ENCODE measurements around the gene BACE2. TPM values are rescaled to one million over a fixed set of nuclear protein-coding genes. Genes with fewer than 3 reads are reported as not detected.

The BACE2 gene
- total and polyA plus RNA-seq, 2 of the 4 experiments (the other 2 are of a cell fraction), result 17.0 to 35.5 TPM

GRCh38 chr21:41160036-41160435 is 7.9 kb upstream of the BACE2 start:
- H3K4me3 ChIP-seq (ENCODE audit: insufficient read depth, low read depth, low read length), result no peak overlapping the region
- WGBS, 2 experiments (ENCODE audit: extremely low coverage in 2 of 2, insufficient read length in 1 of 2), result no CpG with 5 or more reads among the region's 5 CpGs
- H3K4ac ChIP-seq (ENCODE audit: low read depth, low read length), result no peak overlapping the region
- H3K9ac ChIP-seq (ENCODE audit: low read depth, low read length), result no peak overlapping the region
- ChIA-PET CTCF (no interaction called here), POLR2A (ENCODE audit: unreplicated experiment) (no interaction called here)
- ATAC-seq (ENCODE audit: low read depth), result no peak
- H3K14ac ChIP-seq (replicated peaks; ENCODE audit: low read depth, low read length), result no peak overlapping the region
- no peak overlapping the region for H2BK120ac ChIP-seq (ENCODE audit: low read depth, low read length)
- H3K4me1 ChIP-seq (ENCODE audit: control insufficient read depth, insufficient read depth, low read length), result no peaks in the 10 kb centered on the region
- H3K23ac ChIP-seq (ENCODE audit: low read depth, low read length), result no peak overlapping the region
- no peak overlapping the region for H4K8ac ChIP-seq (ENCODE audit: low read depth in 2 of 2, low read length in 2 of 2)
- BruUV-seq (replicated peaks), result no TSS peak
- no peak overlapping the region for H2BK15ac ChIP-seq (ENCODE audit: low read depth, low read length)
- in situ Hi-C loops (cut with MboI; ENCODE audit: low sequenced_read_pairs) (loop anchor here (25.0 kb wide), 1 partner anchor 377 kb away; no protein-coding TSS in a partner anchor), dilution Hi-C loops (cut with HindIII; ENCODE audit: low sequenced_read_pairs, unreplicated experiment) (no loop called here), intact Hi-C loops (cut with micrococcal nuclease) (no loop called here)
- no peak overlapping the region for H3K4me2 ChIP-seq (ENCODE audit: low read depth, low read length)
- H4K5ac ChIP-seq (ENCODE audit: low read depth, low read length), result no peak overlapping the region
- no peaks in the 10 kb centered on the region for H3K36me3 ChIP-seq (ENCODE audit: control insufficient read depth, insufficient read depth, low read length)
- H4K20me1 ChIP-seq (ENCODE audit: insufficient read depth, low read length), result no peaks in the 10 kb centered on the region
- TF ChIP-seq RFX5 (IDR thresholded peaks at IDR 0.05; ENCODE audit: low read depth, low read length), result no peak
- TF ChIP-seq MAFK (IDR thresholded peaks at IDR 0.05; ENCODE audit: low read depth, low read length), result no peak
- TF ChIP-seq USF2 (IDR thresholded peaks at IDR 0.05; ENCODE audit: low read depth, low read length), result no peak
- no peak for TF ChIP-seq FOS (IDR thresholded peaks at IDR 0.05; ENCODE audit: low read depth, low read length)
- no peak for TF ChIP-seq ELK1 (IDR thresholded peaks at IDR 0.05; ENCODE audit: borderline replicate concordance, low read depth, low read length)
- no peak for TF ChIP-seq RCOR1 (IDR thresholded peaks at IDR 0.05; ENCODE audit: insufficient replicate concordance, low read length)
- no peak for TF ChIP-seq MXI1 (IDR thresholded peaks at IDR 0.05; ENCODE audit: borderline replicate concordance, low read depth, low read length)
- TF ChIP-seq RAD21 (IDR thresholded peaks at IDR 0.05; ENCODE audit: low read length), result no peak
- no peak for TF ChIP-seq CEBPB (IDR thresholded peaks at IDR 0.05; ENCODE audit: low read depth, low read length)
- no peak for TF ChIP-seq CTCF (conservative IDR thresholded peaks at IDR 0.05; ENCODE audit: low read depth, low read length)
- no peak for TF ChIP-seq MAZ (IDR thresholded peaks at IDR 0.05; ENCODE audit: borderline replicate concordance, low read depth, low read length)
- no peaks in the 10 kb centered on the region; the same call in 1 of the 2 replicates for H3K9me3 ChIP-seq (ENCODE audit: control insufficient read depth, insufficient read depth, low read length)
- no peak for DNase-seq
- no peak overlapping the region for H2BK20ac ChIP-seq (ENCODE audit: low read depth, low read length)
- no peak overlapping the region for H4K91ac ChIP-seq (ENCODE audit: insufficient read depth, low read depth, low read length)
- H3K9me1 ChIP-seq (ENCODE audit: insufficient read depth, low read length), result no peaks in the 10 kb centered on the region
- H2AFZ ChIP-seq (replicated peaks; ENCODE audit: low read length, poor library complexity), result no peak overlapping the region
- H2BK5ac ChIP-seq (ENCODE audit: low read depth, low read length, poor library complexity, severe bottlenecking), result no peak overlapping the region
- no peak overlapping the region for H3K18ac ChIP-seq (ENCODE audit: low read depth, low read length)
- H3K27ac ChIP-seq (ENCODE audit: insufficient read depth, low read length), result no peak overlapping the region
- no peaks in the 10 kb centered on the region for H3K79me1 ChIP-seq (ENCODE audit: low read depth in 1 of 2, low read length in 2 of 2)
- no peak overlapping the region for H3K56ac ChIP-seq (ENCODE audit: extremely low read depth, insufficient read depth, low read length)
- H3K27me3 ChIP-seq (ENCODE audit: control insufficient read depth, insufficient read depth, low read length), result peaks cover 12% of the 10 kb centered on the region
- no peak overlapping the region for H2AK5ac ChIP-seq (ENCODE audit: low read depth, low read length)
- H2AK9ac ChIP-seq (replicated peaks; ENCODE audit: low read depth, low read length, poor library complexity), result no peak overlapping the region

Data from IMR-90 (cell line).